Body of pancreas (tissue), 4 donors: Measurements from ENCODE around the gene SRRM2.

Source experiments
- CTCF ChIP-seq, 7 experiments: fragments of 450-650 bp in 4 of 7; fragments of 200-600 bp in 3 of 7; sonication (generic) in 3 of 7; IDR thresholded peaks; one replicate each; pipeline ENCODE4 v1.5.1; 2016 to 2019; ENCODE audit warnings: antibody characterized with exemption in 7 of 7
- POLR2A ChIP-seq, 3 donors: fragments of 450-650 bp; IDR thresholded peaks; one replicate each; pipeline ENCODE4 v1.6.1; 2016; ENCODE audit warnings: antibody characterized with exemption in 3 of 3, mild to moderate bottlenecking in 2 of 3

GRCh38 chr16:2715966-2716885 is 36.2 kb upstream of the SRRM2 start:
- no peak for TF ChIP-seq CTCF (IDR thresholded peaks at IDR 0.05)
- TF ChIP-seq POLR2A (IDR thresholded peaks at IDR 0.05): no peak
